ENCODE data around the gene ZNF879.

Gene ZNF879

GRCh38 chr5:178993955-178994579 lies 29.5 kb upstream of the ZNF879 start:
- DNase-seq (ENCODE audit: low read depth): no peak
- H3K4me3 ChIP-seq (ENCODE audit: low read length): no peak overlapping the region
- TF ChIP-seq CTCF (conservative IDR thresholded peaks at IDR 0.05; ENCODE audit: low read length): no peak

GRCh38 chr5:178994580-178995340 lies 28.8 kb upstream of the ZNF879 start, which contains the start of gene GRM6:
TSS of gene GRM6 (minus strand) at chr5:178995320. CDS start at chr5:178994944, 376 bp downstream.
- DNase-seq (ENCODE audit: low read depth): no peak
- no peak for TF ChIP-seq CTCF (conservative IDR thresholded peaks at IDR 0.05; ENCODE audit: low read length)
- H3K4me3 ChIP-seq (ENCODE audit: low read length): no peak within 1 kb of the TSS

- no peak overlapping the region for H3K4me3 ChIP-seq (ENCODE audit: low read length)
- no peak for TF ChIP-seq CTCF (conservative IDR thresholded peaks at IDR 0.05; ENCODE audit: low read length)
- no peak for DNase-seq (ENCODE audit: low read depth)
Measured at GRCh38 chr5:178995341-178995690, 28.3 kb upstream of the ZNF879 start.

- no peak overlapping the region for H3K4me3 ChIP-seq (ENCODE audit: low read length)
Measured at GRCh38 chr5:178996156-178996555, 27.4 kb upstream of the ZNF879 start.

GRCh38 chr5:178997191-178997590 lies 26.4 kb upstream of the ZNF879 start:
- TF ChIP-seq CTCF (conservative IDR thresholded peaks at IDR 0.05; ENCODE audit: low read length): no peak

More at GRCh38 chr5:178996156-178996555, 27.4 kb upstream of the ZNF879 start:
- DNase-seq (ENCODE audit: low read depth): no peak
- TF ChIP-seq CTCF (conservative IDR thresholded peaks at IDR 0.05; ENCODE audit: low read length): no peak

GRCh38 chr5:178998441-178998840 lies 25.2 kb upstream of the ZNF879 start:
- no peak for TF ChIP-seq CTCF (conservative IDR thresholded peaks at IDR 0.05; ENCODE audit: low read length)
- no peak overlapping the region for H3K4me3 ChIP-seq (ENCODE audit: low read length)
- DNase-seq (ENCODE audit: low read depth): no peak

More at GRCh38 chr5:178997191-178997590, 26.4 kb upstream of the ZNF879 start:
- no peak overlapping the region for H3K4me3 ChIP-seq (ENCODE audit: low read length)
- no peak for DNase-seq (ENCODE audit: low read depth)

GRCh38 chr5:179006564-179006963 lies 17.0 kb upstream of the ZNF879 start:
- H3K4me3 ChIP-seq (ENCODE audit: low read length): no peak overlapping the region
- DNase-seq (ENCODE audit: low read depth): no peak
- no peak for TF ChIP-seq CTCF (conservative IDR thresholded peaks at IDR 0.05; ENCODE audit: low read length)

Data from AG10803 (cell line).